BE2C (cell line): ENCODE measurements around the gene PLXND1.

Experiments
- DNase-seq: peaks from one replicate; pipeline ENCODE4 v3.0.0-alpha.2; 2020
- H3K27me3 ChIP-seq: fragments of 250-450 bp; sonication (Bioruptor Pico); 2 replicates; pipeline ENCODE4 v1.5.1; 2020; ENCODE audit warnings: mild to moderate bottlenecking
- H3K36me3 ChIP-seq: fragments of 250-450 bp; sonication (Bioruptor Pico); 2 replicates; pipeline ENCODE4 v1.5.1; 2020; ENCODE audit warnings: mild to moderate bottlenecking
- H3K4me1 ChIP-seq: fragments of 250-450 bp; sonication (Bioruptor Pico); 2 replicates; pipeline ENCODE4 v1.5.1; 2020
- H3K4me3 ChIP-seq: 2 replicates; pipeline ENCODE4 v1.5.1; 2011; ENCODE audit warnings: low read depth, low read length
- H3K9me3 ChIP-seq: fragments of 250-450 bp; sonication (Bioruptor Pico); 2 replicates; pipeline ENCODE4 v1.5.1; 2020
- CTCF ChIP-seq: IDR thresholded peaks from 2 replicates; pipeline ENCODE4 v1.5.1; 2012; ENCODE audit warnings: mild to moderate bottlenecking, low read depth, low read length

The PLXND1 gene

GRCh38 chr3:129629011-129629410 lies 22.5 kb upstream of the PLXND1 start:
- no peak for DNase-seq

GRCh38 chr3:129628169-129628522 lies 21.7 kb upstream of the PLXND1 start:
- no peak for DNase-seq
- H3K4me1 ChIP-seq, result peaks cover 14% of the 10 kb centered on the region
- no peaks in the 10 kb centered on the region for H3K36me3 ChIP-seq
- no peaks in the 10 kb centered on the region for H3K9me3 ChIP-seq
- H3K4me3 ChIP-seq, result peak overlapping the region; percentile 54
- no peaks in the 10 kb centered on the region for H3K27me3 ChIP-seq
- no peak for TF ChIP-seq CTCF

More at GRCh38 chr3:129629011-129629410, 22.5 kb upstream of the PLXND1 start:
- H3K4me1 ChIP-seq, result peaks cover 14% of the 10 kb centered on the region
- no peaks in the 10 kb centered on the region for H3K27me3 ChIP-seq
- H3K9me3 ChIP-seq, result no peaks in the 10 kb centered on the region
- H3K36me3 ChIP-seq, result no peaks in the 10 kb centered on the region
- no peak for TF ChIP-seq CTCF
- no peak overlapping the region for H3K4me3 ChIP-seq

GRCh38 chr3:129627350-129628168 lies 21.1 kb upstream of the PLXND1 start:
- Histone ChIP-seq H3K9me3 (no peaks in the 10 kb centered on the region), H3K27me3 (no peaks in the 10 kb centered on the region), H3K4me3 (peak overlapping the region; percentile 54), H3K4me1 (peaks cover 14% of the 10 kb centered on the region), H3K36me3 (no peaks in the 10 kb centered on the region)
- DNase-seq, result peak; percentile 84
- TF ChIP-seq CTCF, result peak; percentile 96

GRCh38 chr3:129626744-129627349 lies 20.4 kb upstream of the PLXND1 start:
- H3K9me3 ChIP-seq, result no peaks in the 10 kb centered on the region
- H3K4me1 ChIP-seq, result peaks cover 14% of the 10 kb centered on the region
- peak; percentile 96 for DNase-seq
- peak overlapping the region; percentile 54 for H3K4me3 ChIP-seq
- H3K36me3 ChIP-seq, result no peaks in the 10 kb centered on the region
- TF ChIP-seq CTCF, result no peak
- H3K27me3 ChIP-seq, result no peaks in the 10 kb centered on the region

GRCh38 chr3:129625072-129625874 lies 18.8 kb upstream of the PLXND1 start:
- peak; percentile 54 for DNase-seq
- peaks cover 14% of the 10 kb centered on the region for H3K4me1 ChIP-seq
- peak overlapping the region; percentile 32 for H3K4me3 ChIP-seq
- no peaks in the 10 kb centered on the region for H3K9me3 ChIP-seq
- no peaks in the 10 kb centered on the region for H3K27me3 ChIP-seq
- peak; percentile 61 for TF ChIP-seq CTCF
- H3K36me3 ChIP-seq, result no peaks in the 10 kb centered on the region
